ENCODE measurements around the gene LDB2. TPM values are rescaled to one million over a fixed set of nuclear protein-coding genes. Genes with fewer than 3 reads are reported as not detected.

LDB2 gene
- polyA plus RNA-seq, 2 of the 4 experiments (the other 2 are of a cell fraction): not detected

GRCh38 chr4:16665942-16666551 lies 232.4 kb downstream of the LDB2 start:
- no peak for FAIRE-seq
- no peak for ATAC-seq
- DNase-seq (ENCODE audit: low read depth in 1 of 2, low spot score in 1 of 2): no peak
- H3K9me3 ChIP-seq: no peaks in the 10 kb centered on the region
- WGBS (ENCODE audit: missing lambda C conversion rate): 7% methylated on average over 12 of the region's 12 CpGs
- POLR2A ChIA-PET: no interaction called here
- no peak overlapping the region for H3K4me3 ChIP-seq
- CTCF ChIA-PET: no interaction called here
- H3K4me2 ChIP-seq: no peak overlapping the region
- TF ChIP-seq ZFP36 (IDR thresholded peaks at IDR 0.05; ENCODE audit: borderline replicate concordance, partially characterized antibody): no peak
- no peak for TF ChIP-seq ZC3H11A (IDR thresholded peaks at IDR 0.05)
- no peak for TF ChIP-seq ATOH8 (CRISPR knock-in tag; IDR thresholded peaks at IDR 0.05; ENCODE audit: low read depth)
- TF ChIP-seq HMGXB4 (CRISPR knock-in tag; IDR thresholded peaks at IDR 0.05; ENCODE audit: borderline replicate concordance): no peak
- no peak for TF ChIP-seq EP300 (IDR thresholded peaks at IDR 0.05)
- no peak for TF ChIP-seq ELK1 (IDR thresholded peaks at IDR 0.05; ENCODE audit: low read depth, low read length)
- TF ChIP-seq MAZ (IDR thresholded peaks at IDR 0.05; ENCODE audit: borderline replicate concordance, low read depth, low read length): no peak
- TF ChIP-seq MAX (IDR thresholded peaks at IDR 0.05): no peak
- TF ChIP-seq EHF (CRISPR knock-in tag; IDR thresholded peaks at IDR 0.05): no peak
- no peak for TF ChIP-seq TFCP2L1 (CRISPR knock-in tag; IDR thresholded peaks at IDR 0.05)
- TF ChIP-seq MAFK (IDR thresholded peaks at IDR 0.05; ENCODE audit: partially characterized antibody): no peak
- TF ChIP-seq NPAS2 (CRISPR knock-in tag; IDR thresholded peaks at IDR 0.05; ENCODE audit: borderline replicate concordance): no peak
- TF ChIP-seq CBX8 (IDR thresholded peaks at IDR 0.05): no peak
- TF ChIP-seq RNF2 (IDR thresholded peaks at IDR 0.05; ENCODE audit: borderline replicate concordance, low read depth): no peak
- TF ChIP-seq PHF8 (IDR thresholded peaks at IDR 0.05; ENCODE audit: borderline replicate concordance, low read depth): no peak
- H3K27ac ChIP-seq: no peak overlapping the region
- no peaks in the 10 kb centered on the region for H3K4me1 ChIP-seq

GRCh38 chr4:16663732-16664131 lies 234.7 kb downstream of the LDB2 start:
- no peaks in the 10 kb centered on the region for H3K9me3 ChIP-seq
- no peak overlapping the region for H3K4me3 ChIP-seq
- H3K4me1 ChIP-seq: no peaks in the 10 kb centered on the region
- H3K4me2 ChIP-seq: no peak overlapping the region
- FAIRE-seq (no peak), DNase-seq (ENCODE audit: low read depth in 1 of 2, low spot score in 1 of 2) (no peak), ATAC-seq (no peak)
- TF ChIP-seq TFCP2L1 (CRISPR knock-in tag; IDR thresholded peaks at IDR 0.05): no peak
- TF ChIP-seq USF2 (IDR thresholded peaks at IDR 0.05): no peak
- no peak for TF ChIP-seq CEBPB (IDR thresholded peaks at IDR 0.05)
- no peak for TF ChIP-seq RCOR1 (IDR thresholded peaks at IDR 0.05; ENCODE audit: low read depth, low read length)
- TF ChIP-seq RNF2 (IDR thresholded peaks at IDR 0.05; ENCODE audit: borderline replicate concordance, low read depth): no peak
- TF ChIP-seq SMC3 (IDR thresholded peaks at IDR 0.05): no peak
- H3K27ac ChIP-seq: no peak overlapping the region
- POLR2A ChIA-PET: no interaction called here
- CTCF ChIA-PET: no interaction called here

GRCh38 chr4:16663307-16663706 lies 235.1 kb downstream of the LDB2 start:
- ChIA-PET POLR2A (no interaction called here), CTCF (no interaction called here)
- FAIRE-seq (no peak), ATAC-seq (no peak), DNase-seq (ENCODE audit: low read depth in 1 of 2, low spot score in 1 of 2) (no peak)
- no peak for TF ChIP-seq HMGXB4 (CRISPR knock-in tag; IDR thresholded peaks at IDR 0.05; ENCODE audit: borderline replicate concordance)
- 2% methylated on average over 4 of the region's 4 CpGs for WGBS (ENCODE audit: missing lambda C conversion rate)
- H3K4me2 ChIP-seq: no peak overlapping the region
- no peak overlapping the region for H3K27ac ChIP-seq
- no peaks in the 10 kb centered on the region for H3K9me3 ChIP-seq
- no peak overlapping the region for H3K4me3 ChIP-seq
- H3K4me1 ChIP-seq: no peaks in the 10 kb centered on the region

Measured in A549 (cell line).